B cell (primary cell): Measurements from ENCODE around the gene PTPRT. TPM values are rescaled to one million over a fixed set of nuclear protein-coding genes. Genes with fewer than 3 reads are reported as not detected.

ENCODE experiments used
- ATAC-seq: fragments of 200-7000 bp; cut with Tn5 transposase; one replicate; pipeline ENCODE4 v1.10.0; 2021; ENCODE audit warnings: low read depth, mild to moderate bottlenecking, moderate number of reproducible peaks, moderate library complexity
- CTCF ChIA-PET: fragments of 350-600 bp; sonication (Branson Sonifier 250); formaldehyde crosslinking; loops from one replicate; lab custom pipeline; 2021; ENCODE audit warnings: antibody characterized with exemption, inconsistent platforms; lab: Charles Lee
- POLR2A ChIA-PET: fragments of 350-600 bp; sonication (Branson Sonifier 250); formaldehyde crosslinking; loops from one replicate; lab custom pipeline; 2021; ENCODE audit warnings: antibody characterized with exemption; lab: Charles Lee
- DNase-seq: peaks from one replicate; pipeline ENCODE4 v3.0.0; 2013
- H2AFZ ChIP-seq: 2 replicates; pipeline ENCODE4 v1.6.1; 2012; ENCODE audit warnings: mild to moderate bottlenecking, low read depth, low read length; ENCODE audit not compliant: insufficient read depth, poor library complexity, severe bottlenecking
- H3K27ac ChIP-seq, 2 donors: 1 replicate in 1 of 2; 2 replicates in 1 of 2; pipeline ENCODE4 v1.5.1; 2012 to 2013; ENCODE audit warnings: low read length in 2 of 2, mild to moderate bottlenecking in 2 of 2, moderate library complexity in 1 of 2
- H3K27me3 ChIP-seq, 4 experiments: fragments of 200-600 bp in 1 of 4; sonication (generic) in 1 of 4; replicated peaks in 1 of 4; 1 replicate in 2 of 4; 2 replicates in 2 of 4; pipeline versions ENCODE4 v1.6.1 to v1.7.0; 2013 to 2016; ENCODE audit warnings: low read length in 3 of 4, mild to moderate bottlenecking in 2 of 4, mixed read lengths in 1 of 4, moderate library complexity in 1 of 4; ENCODE audit not compliant: insufficient read depth in 4 of 4, control insufficient read depth in 3 of 4; ENCODE audit errors: control extremely low read depth in 1 of 4
- H3K36me3 ChIP-seq, 2 experiments: replicated peaks in 1 of 2; 1 replicate in 1 of 2; 2 replicates in 1 of 2; pipeline versions ENCODE4 v1.6.1 to v1.7.1; 2013; ENCODE audit warnings: low read length in 1 of 2; ENCODE audit not compliant: insufficient read depth in 2 of 2, control insufficient read depth in 1 of 2; ENCODE audit errors: control extremely low read depth in 1 of 2, extremely low read depth in 1 of 2
- H3K4me1 ChIP-seq, 2 donors: fragments of 200-600 bp in 1 of 2; sonication (generic) in 1 of 2; 1 replicate in 1 of 2; 2 replicates in 1 of 2; pipeline versions ENCODE4 v1.5.1 to v1.6.1; 2013 to 2017; ENCODE audit warnings: low read length in 2 of 2; ENCODE audit not compliant: control insufficient read depth in 2 of 2, insufficient read depth in 2 of 2
- H3K4me2 ChIP-seq: replicated peaks from 2 replicates; pipeline ENCODE3; 2012; ENCODE audit warnings: mild to moderate bottlenecking, low read depth, low read length; ENCODE audit not compliant: poor library complexity, severe bottlenecking
- H3K4me3 ChIP-seq, 5 experiments: fragments of 200-600 bp in 1 of 5; sonication (generic) in 1 of 5; 1 replicate in 3 of 5; 2 replicates in 2 of 5; pipeline versions ENCODE4 v1.5.1 to v1.7.0; 2011 to 2016; ENCODE audit warnings: low read length in 4 of 5, mild to moderate bottlenecking in 4 of 5, low read depth in 2 of 5, control low read depth in 1 of 5, moderate library complexity in 1 of 5; ENCODE audit not compliant: insufficient read depth in 1 of 5; ENCODE audit errors: control extremely low read depth in 1 of 5, extremely low read depth in 1 of 5
- H3K79me2 ChIP-seq: fragments of 200-600 bp; sonication (generic); one replicate; pipeline ENCODE4 v1.6.0; 2016; ENCODE audit warnings: low read length; ENCODE audit not compliant: control insufficient read depth, insufficient read depth
- H3K9ac ChIP-seq: fragments of 200-600 bp; sonication (generic); 2 replicates; pipeline ENCODE4 v1.6.1; 2017; ENCODE audit warnings: mild to moderate bottlenecking, low read length, moderate library complexity
- H3K9me3 ChIP-seq, 3 donors: one replicate each; pipeline versions ENCODE4 v1.6.1 to v1.7.1; 2013; ENCODE audit warnings: low read length in 2 of 3; ENCODE audit not compliant: control insufficient read depth in 2 of 3, insufficient read depth in 1 of 3; ENCODE audit errors: control extremely low read depth in 1 of 3
- H4K20me1 ChIP-seq: 2 replicates; pipeline ENCODE4 v1.6.0; 2012; ENCODE audit warnings: mild to moderate bottlenecking, low read length; ENCODE audit not compliant: insufficient read depth, control insufficient read depth, poor library complexity, severe bottlenecking
- H3K27ac Mint-ChIP-seq: one replicate; pipeline ENCODE4 v1.8.0; 2021; ENCODE audit warnings: mixed read lengths
- H3K27me3 Mint-ChIP-seq: one replicate; pipeline ENCODE4 v1.8.0; 2021; ENCODE audit warnings: mixed read lengths
- H3K4me1 Mint-ChIP-seq: one replicate; pipeline ENCODE4 v1.8.0; 2021; ENCODE audit warnings: mixed read lengths
- H3K4me3 Mint-ChIP-seq: one replicate; pipeline ENCODE4 v1.8.0; 2021; ENCODE audit warnings: mixed read lengths
- H3K9me3 Mint-ChIP-seq: one replicate; pipeline ENCODE4 v1.8.0; 2022; ENCODE audit warnings: mixed read lengths; ENCODE audit not compliant: insufficient read depth
- EZH2 ChIP-seq: IDR thresholded peaks from 2 replicates; pipeline ENCODE4 v1.6.1; 2012; ENCODE audit warnings: borderline replicate concordance, low read depth, mild to moderate bottlenecking, moderate library complexity, low read length; ENCODE audit not compliant: insufficient read depth, poor library complexity, severe bottlenecking
- WGBS: methylation state at CpG from one replicate; pipeline ENCODE4 v1.1.5; 2013; ENCODE audit warnings: missing lambda C conversion rate; ENCODE audit not compliant: insufficient coverage; 5-methylcytosine and 5-hydroxymethylcytosine counted together
- intact Hi-C: fragments of 100-400 bp; cut with micrococcal nuclease; formaldehyde crosslinking; loops from one replicate; pipeline ENCODE4 v1.10.0; 2022
- polyA plus RNA-seq: library from polyadenylated mRNA; depleted of rRNA; stranded (reverse); fragments of >200 nt; gene quantifications from 2 replicates; pipeline ENCODE4 v1.2.3, GENCODE V29; 2012
- total RNA-seq, 2 donors: library from RNA; stranded (reverse); fragments of 120-200 nt in 1 of 2; gene quantifications; 1 replicate in 1 of 2; 2 replicates in 1 of 2; pipeline versions ENCODE4 v1.2.3 to v1.2.4, GENCODE V29; 2013 to 2022
- TF ChIP-seq, protein P1 (sequence below): fragments of 200-600 bp; IDR thresholded peaks from one replicate; pipeline ENCODE4 v1.8.0; 2022; ENCODE audit warnings: antibody characterized with exemption, mild to moderate bottlenecking

Gene PTPRT
- total and polyA plus RNA-seq, 2 donors (not counting 1 experiment from before 2014, with no cell fraction given): not detected

GRCh38 chr20:42338294-42339201 lies 851.2 kb downstream of the PTPRT start:
- ATAC-seq (no peak), DNase-seq (no peak)
- H3K9me3 ChIP-seq: no peaks in the 10 kb centered on the region
- no peak overlapping the region for H2AFZ ChIP-seq
- H3K27ac Mint-ChIP-seq: no peak overlapping the region
- H4K20me1 ChIP-seq: no peaks in the 10 kb centered on the region
- TF ChIP-seq EZH2: no peak
- TF ChIP-seq, protein P1, sequence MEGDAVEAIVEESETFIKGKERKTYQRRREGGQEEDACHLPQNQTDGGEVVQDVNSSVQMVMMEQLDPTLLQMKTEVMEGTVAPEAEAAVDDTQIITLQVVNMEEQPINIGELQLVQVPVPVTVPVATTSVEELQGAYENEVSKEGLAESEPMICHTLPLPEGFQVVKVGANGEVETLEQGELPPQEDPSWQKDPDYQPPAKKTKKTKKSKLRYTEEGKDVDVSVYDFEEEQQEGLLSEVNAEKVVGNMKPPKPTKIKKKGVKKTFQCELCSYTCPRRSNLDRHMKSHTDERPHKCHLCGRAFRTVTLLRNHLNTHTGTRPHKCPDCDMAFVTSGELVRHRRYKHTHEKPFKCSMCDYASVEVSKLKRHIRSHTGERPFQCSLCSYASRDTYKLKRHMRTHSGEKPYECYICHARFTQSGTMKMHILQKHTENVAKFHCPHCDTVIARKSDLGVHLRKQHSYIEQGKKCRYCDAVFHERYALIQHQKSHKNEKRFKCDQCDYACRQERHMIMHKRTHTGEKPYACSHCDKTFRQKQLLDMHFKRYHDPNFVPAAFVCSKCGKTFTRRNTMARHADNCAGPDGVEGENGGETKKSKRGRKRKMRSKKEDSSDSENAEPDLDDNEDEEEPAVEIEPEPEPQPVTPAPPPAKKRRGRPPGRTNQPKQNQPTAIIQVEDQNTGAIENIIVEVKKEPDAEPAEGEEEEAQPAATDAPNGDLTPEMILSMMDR: no peak
- no peak overlapping the region for H3K4me3 ChIP-seq
- H3K4me1 ChIP-seq: no peaks in the 10 kb centered on the region
- no peaks in the 10 kb centered on the region for H3K27me3 Mint-ChIP-seq
- H3K9ac ChIP-seq: no peak overlapping the region
- 50% methylated on average over 2 of the region's 5 CpGs for WGBS
- H3K27ac ChIP-seq: no peak overlapping the region
- CTCF ChIA-PET: no interaction called here
- H3K4me2 ChIP-seq: no peak overlapping the region
- no peak overlapping the region for H3K4me3 Mint-ChIP-seq
- POLR2A ChIA-PET: no interaction called here
- H3K27me3 ChIP-seq: no peaks in the 10 kb centered on the region
- intact Hi-C loops: no loop called here
- no peaks in the 10 kb centered on the region for H3K36me3 ChIP-seq
- no peaks in the 10 kb centered on the region for H3K9me3 Mint-ChIP-seq
- no peaks in the 10 kb centered on the region for H3K4me1 Mint-ChIP-seq
- no peaks in the 10 kb centered on the region for H3K79me2 ChIP-seq

DNA sequence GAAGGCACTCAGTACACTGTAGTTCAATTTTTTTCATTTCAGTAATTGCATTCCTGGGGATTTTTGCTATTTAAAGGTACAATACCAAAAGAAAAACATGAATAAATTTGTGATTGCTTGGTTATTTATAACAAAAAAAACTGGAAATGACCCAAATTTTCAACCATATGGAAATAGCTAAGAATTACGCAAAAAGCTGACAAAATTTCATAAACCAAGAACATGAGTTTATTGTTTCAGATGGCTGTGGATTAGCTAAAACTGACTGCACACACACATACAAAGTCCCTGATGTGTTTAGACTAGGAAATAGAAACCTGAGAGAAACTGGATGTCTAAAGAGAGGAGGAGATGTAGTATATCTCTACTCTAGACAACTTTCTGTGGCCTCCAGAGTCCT lies 853.1 kb downstream of the PTPRT start:
- ChIA-PET CTCF (no interaction called here), POLR2A (no interaction called here)
- intact Hi-C loops: no loop called here
- no peak overlapping the region for H2AFZ ChIP-seq
- no peak overlapping the region for H3K4me3 ChIP-seq
- no peaks in the 10 kb centered on the region for H3K4me1 ChIP-seq
- Mint-ChIP-seq H3K9me3 (no peaks in the 10 kb centered on the region), H3K27ac (no peak overlapping the region), H3K4me1 (no peaks in the 10 kb centered on the region), H3K4me3 (no peak overlapping the region), H3K27me3 (no peaks in the 10 kb centered on the region)
- H3K27ac ChIP-seq: no peak overlapping the region
- no peaks in the 10 kb centered on the region for H3K79me2 ChIP-seq
- H3K4me2 ChIP-seq: no peak overlapping the region
- ATAC-seq (no peak), DNase-seq (no peak)
- no peaks in the 10 kb centered on the region for H3K36me3 ChIP-seq
- no peaks in the 10 kb centered on the region for H3K27me3 ChIP-seq
- H4K20me1 ChIP-seq: no peaks in the 10 kb centered on the region
- no CpG with 5 or more reads among the region's 1 CpG for WGBS
- H3K9me3 ChIP-seq: no peaks in the 10 kb centered on the region
- H3K9ac ChIP-seq: no peak overlapping the region
- TF ChIP-seq, protein P1: no peak
- TF ChIP-seq EZH2: no peak
